HEK293T (cell line): ENCODE results near the gene ERC2.

Source experiments
- ARNT ChIP-seq: fragments of 450-650 bp; IDR thresholded peaks from 2 replicates; pipeline ENCODE4 v1.6.1; 2017; ENCODE audit warnings: mild to moderate bottlenecking
- BHLHE40 ChIP-seq: fragments of 450-650 bp; IDR thresholded peaks from 2 replicates; pipeline ENCODE4 v1.6.1; 2016; ENCODE audit warnings: mild to moderate bottlenecking, moderate library complexity, borderline replicate concordance
- CTBP1 ChIP-seq: fragments of 450-650 bp; IDR thresholded peaks from 2 replicates; pipeline ENCODE4 v1.6.1; 2016; ENCODE audit warnings: borderline replicate concordance
- ELF4 ChIP-seq: fragments of 450-650 bp; IDR thresholded peaks from 2 replicates; pipeline ENCODE4 v1.6.1; 2017; ENCODE audit warnings: antibody characterized with exemption
- FOXA1 ChIP-seq: fragments of 450-650 bp; IDR thresholded peaks from 2 replicates; pipeline ENCODE4 v1.6.1; 2016; ENCODE audit warnings: mild to moderate bottlenecking
- FOXK2 ChIP-seq: fragments of 450-650 bp; IDR thresholded peaks from 2 replicates; pipeline ENCODE4 v1.6.1; 2016; ENCODE audit warnings: mild to moderate bottlenecking
- FOXM1 ChIP-seq: fragments of 450-650 bp; IDR thresholded peaks from 2 replicates; pipeline ENCODE4 v1.6.1; 2017; ENCODE audit warnings: mild to moderate bottlenecking, borderline replicate concordance
- LEF1 ChIP-seq: fragments of 450-650 bp; IDR thresholded peaks from 2 replicates; pipeline ENCODE4 v1.6.1; 2017; ENCODE audit warnings: mild to moderate bottlenecking, borderline replicate concordance
- NFRKB ChIP-seq: fragments of 450-650 bp; IDR thresholded peaks from 2 replicates; pipeline ENCODE4 v1.6.1; 2016; ENCODE audit warnings: mild to moderate bottlenecking, moderate library complexity
- PKNOX1 ChIP-seq: fragments of 450-650 bp; IDR thresholded peaks from 2 replicates; pipeline ENCODE4 v1.6.1; 2016
- SP1 ChIP-seq: fragments of 450-650 bp; IDR thresholded peaks from 2 replicates; pipeline ENCODE4 v1.6.1; 2017
- SUZ12 ChIP-seq: fragments of 450-650 bp; IDR thresholded peaks from 2 replicates; pipeline ENCODE4 v1.6.1; 2016; ENCODE audit warnings: mild to moderate bottlenecking
- TARDBP ChIP-seq: fragments of 450-650 bp; IDR thresholded peaks from 2 replicates; pipeline ENCODE4 v1.6.1; 2016
- ZNF384 ChIP-seq: fragments of 450-650 bp; IDR thresholded peaks from 2 replicates; pipeline ENCODE4 v1.6.1; 2016

GRCh38 chr3:55823001-55823400 is 645.3 kb downstream of the ERC2 start:
- no peak for TF ChIP-seq SP1
- no peak for TF ChIP-seq ELF4
- TF ChIP-seq TARDBP, result no peak
- TF ChIP-seq FOXA1, result no peak
- TF ChIP-seq LEF1, result no peak
- TF ChIP-seq PKNOX1, result no peak
- no peak for TF ChIP-seq SUZ12
- TF ChIP-seq BHLHE40, result no peak
- TF ChIP-seq ZNF384, result no peak
- no peak for TF ChIP-seq FOXM1
- TF ChIP-seq NFRKB, result no peak
- no peak for TF ChIP-seq CTBP1
- TF ChIP-seq ARNT, result no peak
- TF ChIP-seq FOXK2, result no peak
